Stimulated activated CD4-positive, alpha-beta T cell treated with anti-CD3 and anti-CD28 coated beads, TNF-alpha, amount 100 ng/mL, for 48 hours (primary cell): Measurements from ENCODE around the gene PRDM11.

Source experiments
- DNase-seq, 3 donors: peaks; one replicate each; pipeline ENCODE4 v3.0.0-alpha.2; 2020; ENCODE audit warnings: low read depth in 3 of 3

The PRDM11 gene

DNA sequence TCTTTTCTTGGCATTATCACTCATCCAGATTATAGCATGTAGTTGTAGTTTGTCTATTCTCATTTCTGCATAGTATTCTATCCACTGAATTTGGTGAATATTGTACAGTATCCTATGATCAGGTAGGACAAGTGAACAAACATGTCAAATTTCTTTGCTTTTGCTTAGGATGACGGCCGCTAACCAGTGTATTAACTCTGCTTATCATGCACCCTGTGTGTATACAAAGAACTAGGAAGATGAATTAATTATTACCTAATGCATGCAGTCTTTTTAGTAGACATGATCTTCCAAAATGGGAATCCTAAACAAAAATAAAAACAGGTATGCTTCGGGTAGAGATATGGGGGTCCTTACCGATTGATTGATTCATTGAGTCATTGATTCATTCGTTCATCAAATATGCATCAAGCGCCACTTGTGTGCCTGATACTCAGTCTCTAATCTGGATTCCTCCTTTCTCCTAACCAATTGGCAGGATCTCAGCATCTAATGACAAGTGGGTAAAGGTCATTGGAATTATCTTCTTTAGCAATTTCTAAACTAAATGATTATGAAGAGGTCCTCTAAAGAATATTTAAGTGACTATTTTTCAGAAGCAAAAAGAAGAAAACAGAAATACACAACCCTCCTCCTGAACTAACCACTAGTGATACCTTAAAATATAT is 27.9 kb downstream of the PRDM11 start:
- DNase-seq: no peak

DNA sequence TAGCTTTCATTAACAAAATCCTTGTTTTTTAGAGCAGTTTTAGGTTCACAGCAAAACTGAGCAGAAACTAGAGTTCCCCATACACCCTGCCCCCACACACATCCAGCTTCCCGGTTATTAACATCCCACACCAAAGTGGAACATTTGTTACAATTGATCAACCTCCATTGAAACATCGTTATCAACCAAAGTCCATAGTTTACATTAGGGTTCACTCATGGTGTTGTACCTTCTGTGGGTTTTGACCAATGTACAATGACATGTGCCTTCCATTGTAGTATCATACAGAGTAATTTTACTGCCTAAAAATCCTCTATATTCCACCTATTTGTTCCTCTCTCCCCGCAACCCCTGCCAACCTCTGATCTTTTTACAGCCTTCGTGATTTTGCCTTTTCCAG is 28.5 kb downstream of the PRDM11 start:
- DNase-seq: no peak

DNA sequence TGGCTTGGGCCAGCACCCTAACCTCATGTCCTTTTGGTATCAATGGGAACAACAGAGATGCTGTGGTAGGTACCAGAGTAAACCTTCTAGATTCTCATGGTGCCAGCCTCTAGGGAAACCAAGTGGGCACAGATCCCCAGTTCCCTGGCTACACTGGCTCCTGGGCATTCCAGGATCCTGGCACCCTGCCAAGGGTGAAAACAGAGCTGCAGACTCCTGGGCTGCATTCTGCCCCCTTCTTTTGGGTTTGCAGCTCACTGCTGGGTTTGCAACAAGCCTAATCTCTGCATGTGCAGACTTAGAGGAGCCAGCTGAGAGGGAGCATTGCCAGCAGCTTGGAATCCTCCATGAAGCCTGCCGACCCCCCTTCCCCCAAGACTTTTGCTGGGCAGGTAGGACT is 30.6 kb downstream of the PRDM11 start:
- DNase-seq: no peak

DNA sequence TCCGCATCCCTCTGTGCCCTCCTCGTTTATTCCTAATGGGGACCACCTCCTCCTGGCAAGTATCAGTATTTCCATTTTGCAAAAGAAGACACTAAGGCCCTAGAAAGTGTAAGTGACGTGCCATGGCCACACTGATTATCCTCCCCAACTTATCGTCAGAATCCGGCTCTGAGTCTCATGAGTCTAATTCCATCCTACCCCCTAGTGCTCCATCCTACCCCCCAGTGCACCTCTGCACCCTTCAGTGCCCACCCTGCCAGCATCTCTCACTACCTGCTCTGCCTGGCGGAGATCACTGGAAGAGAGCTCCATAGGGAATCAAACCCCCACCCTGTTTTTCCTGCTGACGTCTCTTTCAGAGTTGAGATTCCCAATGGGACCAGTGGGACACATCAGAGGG is 31.8 kb downstream of the PRDM11 start:
- DNase-seq: no peak

DNA sequence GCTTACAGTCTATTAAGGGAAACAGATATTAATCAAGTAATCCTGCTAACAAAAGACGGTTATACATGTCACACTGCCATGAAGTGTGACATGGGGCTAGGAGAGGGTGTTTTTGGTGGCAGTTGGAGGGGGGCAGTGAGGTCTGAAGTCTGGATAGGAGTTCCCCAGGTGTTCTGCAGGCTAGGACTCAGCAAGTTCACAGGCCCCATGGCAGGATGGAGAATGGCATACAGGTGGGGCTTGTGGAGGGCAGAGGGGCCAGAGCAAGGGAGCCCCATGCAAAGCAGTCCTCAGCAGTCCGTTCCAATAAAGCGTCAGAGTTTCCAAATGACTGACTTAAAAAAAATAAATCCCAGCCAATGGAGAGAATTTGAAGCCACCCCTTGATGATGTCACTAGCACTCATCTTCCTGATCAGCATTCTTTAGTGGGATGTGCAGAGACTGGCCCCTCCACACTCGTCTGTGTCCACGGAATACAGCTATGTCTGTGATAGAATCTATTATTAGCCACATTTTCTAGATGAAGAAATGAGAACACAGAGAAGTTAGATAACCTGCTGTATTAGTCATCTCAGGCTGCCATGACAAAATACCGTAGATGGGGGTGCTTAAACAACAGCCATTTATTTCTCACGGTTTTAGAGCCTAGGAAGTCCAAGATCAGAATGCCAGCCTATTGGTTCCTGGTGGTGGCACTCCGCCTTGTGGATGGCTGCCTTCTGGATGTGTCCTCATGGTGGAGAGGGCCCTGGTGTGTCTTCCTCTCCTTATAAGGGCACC is 32.6 kb downstream of the PRDM11 start:
- no peak for DNase-seq

DNA sequence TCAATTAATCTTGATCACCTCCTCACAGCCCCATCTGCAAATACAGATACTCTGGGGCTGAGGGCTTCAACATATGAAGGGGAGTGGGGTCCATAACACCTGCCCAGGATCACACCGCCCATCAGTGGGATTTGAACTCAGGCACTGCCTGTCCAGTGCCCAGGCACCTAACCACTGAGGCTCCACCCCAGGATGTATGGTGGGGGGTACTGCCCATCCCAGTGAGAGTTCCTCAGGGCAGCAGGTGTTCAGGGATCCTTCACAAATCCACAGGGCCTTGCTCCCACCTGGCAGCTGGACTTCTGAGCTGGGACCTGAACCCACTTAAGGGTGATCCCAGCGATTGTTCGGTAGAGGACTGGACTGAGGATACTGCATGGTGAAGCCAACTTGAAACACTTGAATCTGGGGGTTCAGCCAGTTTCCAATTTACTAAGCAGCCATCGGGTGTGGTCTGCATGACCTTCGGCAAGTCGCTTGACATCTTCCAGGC is 33.3 kb downstream of the PRDM11 start:
- DNase-seq: no peak

DNA sequence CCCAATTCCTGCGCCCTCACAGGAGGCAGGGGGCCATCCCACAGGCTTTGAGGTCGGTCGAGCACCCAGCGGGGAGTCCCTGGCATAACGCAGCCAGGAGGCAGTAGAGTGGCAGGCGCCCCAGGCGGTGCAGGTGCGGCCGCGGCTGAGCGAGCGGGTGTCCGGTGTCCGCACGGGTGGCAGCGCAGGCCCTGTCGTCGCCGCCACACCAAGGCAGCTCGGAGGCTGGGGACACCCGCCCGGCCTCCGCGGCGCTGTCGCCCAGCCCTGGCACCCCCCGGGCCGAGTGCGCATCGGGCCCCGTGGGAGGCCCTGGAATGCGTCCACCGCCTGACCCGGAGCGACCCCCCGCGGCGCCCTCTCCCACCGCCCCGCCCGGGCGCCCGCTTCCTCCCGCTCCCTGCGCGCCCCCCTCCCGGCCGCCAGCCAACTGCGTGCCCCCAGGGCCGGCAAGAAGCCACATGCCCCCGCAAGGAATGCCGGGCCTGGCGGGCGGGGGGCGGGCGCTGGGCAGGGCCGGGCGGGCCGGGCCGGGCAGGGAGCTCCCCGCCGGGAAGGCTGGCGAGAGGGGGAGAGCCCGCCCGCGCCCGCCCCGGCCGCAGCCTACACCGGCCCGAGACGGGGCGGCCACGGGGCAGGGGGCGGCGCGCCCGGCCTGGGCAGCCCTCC is 33.9 kb downstream of the PRDM11 start:
- DNase-seq: peak in 1 of 3 donors; percentile 8

DNA sequence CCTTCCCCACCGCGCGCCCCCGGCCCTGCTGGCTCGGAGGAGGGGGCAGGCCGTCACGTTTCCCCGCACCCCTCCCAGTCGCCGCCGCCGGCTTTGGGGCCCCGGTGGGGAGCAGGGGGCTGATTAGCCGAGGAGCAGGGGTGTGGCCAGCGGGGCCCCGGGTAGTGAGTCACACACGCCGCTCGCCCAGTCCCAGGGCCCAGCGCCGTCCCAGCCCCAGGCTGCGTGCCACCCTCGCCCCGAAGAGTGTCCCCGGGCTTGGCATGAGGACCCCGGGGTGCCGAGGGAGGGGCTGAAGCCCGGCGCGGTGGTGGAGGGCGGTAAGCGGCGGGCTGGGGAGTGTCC is 34.4 kb downstream of the PRDM11 start:
- peak in 1 of 3 donors; percentile 36 for DNase-seq

DNA sequence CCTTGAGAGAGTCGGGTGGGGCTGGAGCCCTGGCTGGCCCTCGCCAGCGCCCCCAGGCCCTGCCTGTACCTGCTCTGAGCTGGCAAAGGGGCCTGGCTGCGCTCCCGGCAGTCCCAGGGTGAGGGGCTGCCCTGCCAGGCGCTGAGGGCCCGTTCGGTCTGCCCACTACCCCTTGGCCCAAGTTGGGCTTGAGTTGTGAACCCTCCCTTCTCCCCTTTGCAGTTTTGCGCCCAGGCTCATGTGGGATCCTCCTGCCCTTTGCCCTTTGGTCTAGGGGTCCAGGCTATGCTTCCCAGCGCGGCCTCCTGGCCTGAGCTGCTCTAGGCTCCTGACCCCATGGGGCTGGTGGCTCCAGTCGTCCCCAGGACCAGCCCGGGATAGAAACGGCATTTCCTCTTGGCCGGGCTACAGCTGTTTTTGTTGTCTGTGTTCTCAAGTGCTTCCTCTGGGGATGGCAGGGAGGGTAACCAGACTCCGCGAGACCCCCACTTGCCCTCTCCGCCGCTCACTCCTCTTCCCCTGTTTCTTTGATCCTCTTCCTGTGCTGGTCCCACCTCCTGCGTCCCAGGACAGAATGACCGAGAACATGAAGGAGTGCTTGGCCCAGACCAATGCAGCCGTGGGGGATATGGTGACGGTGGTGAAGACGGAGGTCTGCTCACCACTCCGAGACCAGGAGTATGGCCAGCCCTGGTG is 34.9 kb downstream of the PRDM11 start:
- no peak for DNase-seq

DNA sequence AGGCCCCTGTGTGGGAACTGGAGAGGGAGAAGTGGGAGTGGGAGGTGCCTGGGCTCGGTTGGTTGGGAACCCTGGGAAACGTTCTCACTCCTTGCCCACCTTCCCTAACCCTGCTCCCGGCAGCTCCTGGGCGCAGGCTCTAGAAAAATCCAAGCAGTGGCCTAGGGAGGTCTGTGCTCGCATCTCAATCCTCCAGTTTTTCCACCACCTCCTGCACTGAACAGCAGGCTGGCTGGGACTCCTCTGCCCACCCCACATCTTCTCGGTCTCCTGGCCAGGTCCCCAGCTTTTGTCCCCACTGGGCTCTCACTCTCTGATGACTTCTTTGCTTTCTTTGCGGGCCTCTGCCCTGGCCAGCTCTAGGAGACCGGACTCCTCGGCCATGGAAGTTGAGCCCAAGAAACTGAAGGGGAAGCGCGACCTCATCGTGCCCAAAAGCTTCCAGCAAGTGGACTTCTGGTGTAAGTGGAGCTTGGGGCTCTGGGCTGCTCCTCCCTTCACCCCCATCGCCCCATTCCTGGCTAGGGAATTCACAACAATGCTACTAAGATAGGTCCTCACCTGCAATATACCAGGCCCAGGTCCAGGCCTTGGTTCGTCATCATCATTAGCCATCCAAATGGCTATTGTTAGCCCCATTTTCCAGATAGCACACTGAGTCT is 35.6 kb downstream of the PRDM11 start:
- DNase-seq: no peak

DNA sequence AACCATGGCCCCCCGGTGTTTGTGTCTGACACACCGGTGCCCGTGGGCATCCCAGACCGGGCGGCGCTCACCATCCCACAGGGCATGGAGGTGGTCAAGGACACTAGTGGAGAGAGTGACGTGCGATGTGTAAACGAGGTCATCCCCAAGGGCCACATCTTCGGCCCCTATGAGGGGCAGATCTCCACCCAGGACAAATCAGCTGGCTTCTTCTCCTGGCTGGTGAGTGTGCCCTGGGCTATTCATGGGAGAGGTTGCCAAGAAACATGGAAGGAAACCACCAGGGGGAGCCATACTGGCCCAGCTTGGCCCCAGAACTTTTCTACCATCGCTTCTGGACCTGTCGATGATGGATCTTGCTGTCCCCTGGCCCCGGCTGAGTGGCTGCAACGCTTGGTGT is 36.5 kb downstream of the PRDM11 start:
- DNase-seq: no peak

DNA sequence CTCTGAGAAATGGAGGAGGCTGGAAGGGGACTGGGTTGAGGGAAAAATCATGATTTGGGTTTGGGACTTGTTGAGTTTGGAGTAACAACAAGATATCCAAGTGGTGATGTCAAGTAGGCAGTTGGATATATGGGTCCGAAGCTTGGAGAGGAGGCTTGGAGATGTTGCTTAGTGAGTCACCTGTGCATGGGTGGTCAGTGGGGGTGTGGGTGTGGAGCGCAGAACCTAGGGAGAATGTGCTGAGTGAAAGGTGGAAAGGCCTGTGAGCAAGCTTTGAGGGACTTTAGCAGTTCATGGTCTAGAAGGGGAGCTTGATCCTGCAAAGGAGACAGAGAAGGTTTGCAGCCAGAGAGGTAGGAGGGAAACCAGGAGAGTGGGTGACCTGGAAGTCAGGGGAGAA is 38.2 kb downstream of the PRDM11 start:
- DNase-seq: no peak

DNA sequence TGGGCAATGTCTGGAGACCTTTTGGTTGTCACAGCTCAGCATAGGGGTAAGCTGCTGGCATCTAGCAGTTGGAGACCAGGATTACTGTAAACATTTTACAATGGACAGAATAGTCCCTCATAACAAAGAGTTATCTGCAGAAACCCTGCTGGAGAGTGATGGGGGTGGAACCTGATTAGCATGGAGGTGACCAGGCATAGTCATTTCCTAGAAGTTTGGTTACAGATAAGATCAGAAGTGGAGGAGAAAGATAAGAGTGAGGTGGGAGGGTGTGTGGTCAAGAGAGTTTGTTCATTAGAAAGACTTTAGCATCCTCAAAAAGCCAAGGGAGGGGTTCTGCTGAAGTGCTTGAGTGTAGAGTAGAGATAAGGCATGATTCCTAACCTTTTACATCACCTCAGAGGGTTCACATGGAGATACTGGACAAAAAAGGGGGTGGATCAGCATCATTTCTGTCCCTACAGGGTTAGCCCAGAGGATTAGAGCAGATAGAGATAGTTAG is 38.8 kb downstream of the PRDM11 start:
- no peak for DNase-seq

DNA sequence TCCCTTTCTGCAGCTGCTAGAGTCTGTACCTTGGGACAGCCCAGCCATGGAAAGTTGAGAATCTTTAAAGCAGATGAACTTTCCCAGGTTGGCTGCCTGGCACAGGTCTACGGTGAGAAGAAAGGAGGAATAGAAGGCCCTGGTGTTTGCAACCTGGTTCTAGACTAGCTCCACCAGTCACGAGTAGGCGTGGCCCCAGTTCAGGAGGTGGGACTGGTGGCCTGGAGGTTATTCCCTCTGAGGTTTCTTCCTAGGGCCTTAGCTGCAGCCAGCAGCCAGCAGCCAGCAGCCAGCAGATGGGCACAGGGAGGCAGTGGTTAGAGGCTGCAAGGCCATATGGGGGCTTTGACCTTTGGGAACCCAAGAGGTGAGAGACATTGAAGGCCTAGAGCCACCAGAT is 40.9 kb downstream of the PRDM11 start:
- no peak for DNase-seq

DNA sequence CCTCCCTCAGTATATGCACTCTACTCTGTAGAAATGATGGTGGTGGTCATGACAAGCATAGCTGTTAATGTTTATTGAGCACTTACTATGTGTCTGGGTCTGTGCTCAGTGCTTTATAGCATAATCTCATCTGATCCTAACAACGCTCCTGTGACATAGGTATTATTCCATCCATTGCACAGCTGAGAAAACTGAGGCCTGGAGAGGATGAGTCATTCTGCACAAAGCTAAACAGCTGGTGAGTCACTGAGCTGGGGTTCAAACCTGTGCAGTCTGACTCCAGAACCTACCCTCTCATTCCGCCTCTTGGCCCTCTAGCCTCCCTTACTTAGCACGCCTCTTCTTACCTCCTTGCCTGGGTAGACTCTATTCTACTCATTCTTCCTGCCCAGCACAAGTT is 41.7 kb downstream of the PRDM11 start:
- no peak for DNase-seq

DNA sequence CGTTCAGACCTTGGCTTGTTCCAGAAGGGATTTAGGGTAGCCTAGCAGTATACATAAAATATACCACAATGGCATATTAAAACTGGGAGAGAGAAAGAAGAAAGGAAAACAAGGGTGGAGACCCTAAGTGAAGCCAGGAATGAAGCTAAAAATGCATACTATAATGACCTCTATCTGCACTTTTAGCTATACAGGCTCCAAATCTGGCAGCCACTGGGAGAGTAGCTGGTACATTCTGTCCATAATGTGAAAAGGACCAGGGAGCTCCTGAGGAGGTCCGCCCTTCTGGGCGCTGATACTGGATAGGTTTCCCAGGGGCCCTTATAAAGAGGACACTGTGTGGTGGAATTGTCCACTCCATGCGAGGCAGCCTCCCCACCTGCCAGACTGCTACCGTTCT is 42.8 kb downstream of the PRDM11 start:
- DNase-seq: no peak

DNA sequence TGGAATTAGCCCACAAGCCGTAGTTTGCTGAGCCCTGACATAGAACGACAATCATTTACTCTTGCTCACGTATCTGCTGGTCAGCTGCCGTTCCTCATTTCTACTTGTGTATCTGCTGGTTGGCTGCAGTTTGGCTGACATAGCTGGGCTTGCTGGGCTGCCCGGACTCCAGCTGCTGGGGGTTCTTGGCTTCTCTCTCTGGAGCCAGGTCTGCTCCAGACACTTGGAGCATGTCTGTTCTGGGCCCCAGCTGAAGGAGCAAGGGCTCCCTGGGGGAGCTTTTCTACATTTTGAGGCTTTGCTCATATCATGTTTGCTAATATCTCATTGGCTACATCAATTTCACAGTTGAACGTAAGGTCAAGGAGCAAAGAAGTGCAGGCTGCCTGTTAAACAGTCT is 47.3 kb downstream of the PRDM11 start:
- no peak for DNase-seq

DNA sequence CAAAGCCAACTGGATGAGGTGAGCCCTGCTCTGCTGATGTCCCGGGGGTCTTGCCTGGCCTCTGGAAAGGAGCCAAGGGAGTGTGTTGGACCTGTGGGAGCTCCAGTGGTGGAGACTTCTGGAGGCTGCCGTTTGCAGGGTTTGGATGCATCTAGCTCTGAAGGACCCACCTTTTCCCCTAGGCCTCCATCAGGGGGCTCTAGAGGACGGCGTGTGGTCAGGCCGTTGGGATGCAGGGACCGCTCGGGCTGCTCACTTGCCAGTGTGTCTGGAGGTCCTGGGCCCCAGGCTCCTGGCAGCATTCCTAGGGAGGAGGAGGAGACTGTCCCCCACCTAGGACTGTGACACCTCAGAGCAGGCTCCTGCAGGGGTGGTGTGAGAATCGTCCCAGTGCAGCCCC is 58.3 kb downstream of the PRDM11 start:
- DNase-seq: no peak

DNA sequence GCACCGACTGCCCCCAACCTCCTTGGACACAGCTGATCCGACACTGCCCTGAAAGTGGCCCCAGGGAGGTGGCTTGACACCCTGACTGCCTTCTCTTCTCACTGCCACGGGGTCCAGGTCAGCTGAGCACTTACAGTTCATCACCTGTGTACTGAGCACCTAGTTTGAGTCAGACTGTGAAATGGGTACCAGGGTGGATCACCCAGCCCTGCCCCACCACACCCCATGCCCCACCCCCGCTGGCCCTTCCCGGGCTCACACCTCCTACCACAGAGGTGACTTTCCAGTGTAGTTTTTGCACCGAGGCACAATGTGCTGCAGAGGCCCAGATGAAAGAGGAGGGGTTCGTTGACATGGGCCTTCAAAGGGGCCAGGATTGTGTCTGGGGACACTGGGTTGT is 59.5 kb downstream of the PRDM11 start:
- DNase-seq: no peak

DNA sequence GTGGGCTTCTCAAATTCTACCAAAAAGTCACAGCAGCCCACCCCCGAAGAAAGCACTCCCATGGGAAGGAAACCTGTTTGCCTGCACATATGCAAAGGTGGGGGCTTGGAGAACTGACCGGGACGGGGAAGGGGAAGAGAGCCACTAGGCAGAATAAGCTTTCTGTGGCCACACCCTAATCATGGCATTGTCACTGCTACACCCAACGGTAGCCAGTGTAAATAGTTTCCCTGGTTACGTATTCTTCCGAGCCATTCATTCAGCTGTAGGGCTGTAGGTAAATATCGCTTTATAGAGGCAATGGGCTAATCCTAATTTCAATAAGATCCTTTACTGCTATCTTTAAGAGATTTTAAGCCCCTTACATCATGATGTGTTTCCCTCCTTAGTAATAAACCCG is 61.7 kb downstream of the PRDM11 start:
- DNase-seq: no peak

DNA sequence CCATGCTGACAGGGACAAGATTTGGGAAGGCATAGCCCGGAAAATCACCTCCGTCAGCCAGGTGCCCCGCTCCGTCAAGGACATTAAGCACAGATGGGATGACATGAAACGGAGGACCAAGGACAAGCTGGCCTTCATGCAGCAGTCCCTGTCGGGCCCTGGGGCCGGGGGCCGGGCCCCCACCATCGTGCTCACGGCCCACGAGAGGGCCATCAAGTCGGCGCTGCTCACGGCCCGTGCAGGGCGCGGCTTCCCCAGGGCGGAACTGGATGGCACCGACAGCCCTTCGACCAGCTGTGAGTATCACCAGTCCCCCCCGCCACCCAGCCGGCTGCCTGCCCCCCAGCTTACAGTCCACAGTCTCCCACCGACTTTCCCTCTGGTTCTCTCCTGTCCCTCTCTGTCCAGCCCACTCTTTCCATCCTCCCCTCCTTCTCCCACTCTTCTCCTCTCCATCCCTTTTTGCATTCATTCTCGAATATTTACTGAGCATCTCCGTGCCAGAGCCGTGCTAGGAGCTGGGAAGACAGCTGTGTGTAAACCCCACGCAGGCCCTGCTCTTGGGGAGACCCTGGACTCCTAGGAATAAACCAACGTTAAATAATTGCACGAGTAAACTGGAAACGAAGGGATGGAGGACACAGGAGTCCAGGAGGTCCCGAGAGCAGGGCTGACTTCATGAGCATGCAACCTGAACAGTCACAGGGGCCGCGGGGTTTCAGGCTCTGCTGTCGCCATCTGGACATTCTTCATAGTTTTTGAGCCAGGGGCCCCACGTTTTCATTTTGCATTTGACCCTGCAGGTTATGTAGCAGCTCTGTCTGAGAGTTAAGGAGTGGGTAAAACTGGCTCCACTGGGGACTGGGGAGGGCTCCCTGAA is 62.8 kb downstream of the PRDM11 start:
- DNase-seq: no peak
